ENCODE data around the gene UBR4. TPM values are rescaled to one million over a fixed set of nuclear protein-coding genes. Genes with fewer than 3 reads are reported as not detected.

Gene UBR4
- total RNA-seq, 1 experiment from 2014 or later, result 131 TPM

- no peak overlapping the region for H3K56ac ChIP-seq (ENCODE audit: insufficient read length, low read depth, low read length)
- no peaks in the 10 kb centered on the region for H3K9me3 Mint-ChIP-seq
- no peak overlapping the region for H2BK5ac ChIP-seq (ENCODE audit: insufficient read length, low read length)
- TF ChIP-seq CTCF (conservative IDR thresholded peaks at IDR 0.05), result no peak
- no peaks in the 10 kb centered on the region for H3K27me3 Mint-ChIP-seq (ENCODE audit: low read depth)
- H4K8ac ChIP-seq (replicated peaks; ENCODE audit: insufficient read length, low read depth, low read length), result no peak overlapping the region
- no peak overlapping the region for H3K14ac ChIP-seq (ENCODE audit: insufficient read depth, low read length)
- H2AK5ac ChIP-seq (ENCODE audit: insufficient read length, low read length), result no peak overlapping the region
- H2BK20ac ChIP-seq (ENCODE audit: low read depth, low read length, poor library complexity, severe bottlenecking), result no peak overlapping the region
- H2BK15ac ChIP-seq (ENCODE audit: low read depth, low read length), result no peak overlapping the region
- H3K4me1 Mint-ChIP-seq, result no peaks in the 10 kb centered on the region
- H3K4me2 ChIP-seq (ENCODE audit: insufficient read depth, insufficient read length, low read length), result no peak overlapping the region
- no peaks in the 10 kb centered on the region for H3K79me1 ChIP-seq (ENCODE audit: insufficient read depth, low read depth, low read length, poor library complexity, severe bottlenecking)
- H3K23me2 ChIP-seq (ENCODE audit: insufficient read length, low read depth, low read length, poor library complexity, severe bottlenecking), result no peaks in the 10 kb centered on the region
- H2AFZ ChIP-seq (ENCODE audit: low read length), result no peak overlapping the region
- H3K79me2 ChIP-seq (ENCODE audit: insufficient read depth, low read length), result no peaks in the 10 kb centered on the region
- no peak overlapping the region for H3K23ac ChIP-seq (ENCODE audit: insufficient read length, low read depth, low read length)
- H2BK12ac ChIP-seq (ENCODE audit: insufficient read length, low read depth, low read length), result no peak overlapping the region
- no peak overlapping the region for H3K4me3 Mint-ChIP-seq
- H4K91ac ChIP-seq (ENCODE audit: insufficient read length, low read depth, low read length), result no peak overlapping the region
- no peak overlapping the region for H3K4ac ChIP-seq (ENCODE audit: low read depth, low read length)
- WGBS (ENCODE audit: extremely low coverage, insufficient read length, low lambda C conversion rate), result no CpG with 5 or more reads among the region's 12 CpGs
- no peak overlapping the region for H3K27ac Mint-ChIP-seq
- no peak overlapping the region for H3K18ac ChIP-seq (ENCODE audit: insufficient read length, low read depth, low read length)
- H3T11ph ChIP-seq (ENCODE audit: low read length), result no peak overlapping the region
- no peak overlapping the region for H3K9ac ChIP-seq (ENCODE audit: extremely low read depth, insufficient read length, low read length)
- no peak overlapping the region for H4K5ac ChIP-seq (ENCODE audit: insufficient read length, low read depth, low read length)
- no peaks in the 10 kb centered on the region for H3K27me3 ChIP-seq (ENCODE audit: insufficient read depth, low read length)
- H3K36me3 Mint-ChIP-seq (ENCODE audit: insufficient read depth in 1 of 3, low read depth in 3 of 3), result peaks cover 48 to 97% (median 81%) of the 10 kb centered on the region in 3 experiments; a peak in 6 of 7 replicates
- H3K9me3 ChIP-seq (ENCODE audit: control insufficient read depth, low read depth, low read length), result no peaks in the 10 kb centered on the region
- H2BK120ac ChIP-seq (ENCODE audit: low read depth, low read length, poor library complexity, severe bottlenecking), result no peak overlapping the region
- no peak overlapping the region for H3K27ac ChIP-seq (ENCODE audit: insufficient read length, low read depth, low read length)
- no peaks in the 10 kb centered on the region for H4K20me1 ChIP-seq (ENCODE audit: control insufficient read depth, insufficient read depth, insufficient read length)
- no peaks in the 10 kb centered on the region for H3K4me1 ChIP-seq (ENCODE audit: insufficient read depth, low read length)
- DNase-seq, result no peak
Observed at GRCh38 chr1:19088717-19089442, 121.2 kb downstream of the UBR4 start.
